Astrocyte (in vitro differentiated cells and primary cell): ENCODE results near the gene TIAL1.

Experiments used
- CTCF ChIP-seq: IDR thresholded peaks from 2 replicates; pipeline ENCODE4 v1.5.1; 2011; ENCODE audit warnings: low read depth, mild to moderate bottlenecking, inconsistent platforms, low read length, moderate library complexity; ENCODE audit not compliant: insufficient read depth
- EZH2 ChIP-seq: IDR thresholded peaks from 2 replicates; pipeline ENCODE4 v1.6.1; 2012; ENCODE audit warnings: mild to moderate bottlenecking, low read length, inconsistent platforms; ENCODE audit not compliant: insufficient read depth

- TF ChIP-seq CTCF (no peak), EZH2 (no peak)
Observed at GRCh38 chr10:119633538-119634218, 36.9 kb upstream of the TIAL1 start.
